Left lobe of liver (tissue), 2 donors: Measurements from ENCODE around the gene AGO1. TPM values are rescaled to one million over a fixed set of nuclear protein-coding genes. Genes with fewer than 3 reads are reported as not detected.
"Not testable (repeated sequence)": the region's sequence is repeated elsewhere in the genome, so short reads cannot be mapped to it uniquely, and the experiment has no call there.

ENCODE experiments used
- ATAC-seq: fragments of 200-7000 bp; cut with Tn5 transposase; one replicate; pipeline ENCODE4 v1.9.1; 2020; ENCODE audit warnings: mild to moderate bottlenecking, moderate library complexity
- DNase-seq: peaks from one replicate; pipeline ENCODE4 v3.0.0-alpha.2; 2020; ENCODE audit warnings: low spot score
- total RNA-seq: library from RNA; stranded (reverse); gene quantifications from one replicate; pipeline ENCODE4 v1.2.1, GENCODE V29; 2021
- donor health status: DM: no; HTN: no; CAD: no; lungs with moderate emphysema.
- donor health status: DM: no; HTN: yes; CAD: no.

Gene AGO1
- total RNA-seq, 1 donor from 2014 or later = 10.7 TPM

- no peak for DNase-seq
- no peak for ATAC-seq
Measured at GRCh38 chr1:35968396-35968795, 85.4 kb downstream of the AGO1 start.

GRCh38 chr1:35971601-35972000, 88.6 kb downstream of the AGO1 start:
- DNase-seq = no peak
- ATAC-seq = no peak

- DNase-seq, ATAC-seq: not testable (repeated sequence)
Measured at GRCh38 chr1:35972631-35973030, 89.6 kb downstream of the AGO1 start.

- ATAC-seq (no peak), DNase-seq (no peak)
Measured at GRCh38 chr1:35980090-35980489, 97.1 kb downstream of the AGO1 start.

Other genes starting within 250 kb of the AGO1 start
- 39.3 TPM for gene PSMB2, start 241.7 kb upstream of the AGO1 start, total RNA-seq
- gene C1orf216, start 164.3 kb upstream of the AGO1 start, total RNA-seq = 2.4 TPM
- gene CLSPN, start 113.2 kb upstream of the AGO1 start, total RNA-seq = 0.10 TPM
- gene AGO4, start 75.2 kb upstream of the AGO1 start, total RNA-seq = 7.0 TPM
- gene AGO3, start 47.9 kb downstream of the AGO1 start, total RNA-seq = 17.3 TPM
- not detected for gene TEKT2, start 200.9 kb downstream of the AGO1 start, total RNA-seq
- gene ADPRS, start 205.7 kb downstream of the AGO1 start, total RNA-seq = 9.0 TPM
- gene COL8A2, start 242.0 kb downstream of the AGO1 start, total RNA-seq = 0.50 TPM